GM19240 (cell line): ENCODE results near the gene IGHMBP2.
A peak's percentile ranks its signal among the peaks of the same experiment; 100 is the strongest.

Experiments
- DNase-seq: peaks from one replicate; pipeline ENCODE4 v3.0.0; 2011; ENCODE audit warnings: low spot score; ENCODE audit not compliant: insufficient read length

IGHMBP2 gene

DNA sequence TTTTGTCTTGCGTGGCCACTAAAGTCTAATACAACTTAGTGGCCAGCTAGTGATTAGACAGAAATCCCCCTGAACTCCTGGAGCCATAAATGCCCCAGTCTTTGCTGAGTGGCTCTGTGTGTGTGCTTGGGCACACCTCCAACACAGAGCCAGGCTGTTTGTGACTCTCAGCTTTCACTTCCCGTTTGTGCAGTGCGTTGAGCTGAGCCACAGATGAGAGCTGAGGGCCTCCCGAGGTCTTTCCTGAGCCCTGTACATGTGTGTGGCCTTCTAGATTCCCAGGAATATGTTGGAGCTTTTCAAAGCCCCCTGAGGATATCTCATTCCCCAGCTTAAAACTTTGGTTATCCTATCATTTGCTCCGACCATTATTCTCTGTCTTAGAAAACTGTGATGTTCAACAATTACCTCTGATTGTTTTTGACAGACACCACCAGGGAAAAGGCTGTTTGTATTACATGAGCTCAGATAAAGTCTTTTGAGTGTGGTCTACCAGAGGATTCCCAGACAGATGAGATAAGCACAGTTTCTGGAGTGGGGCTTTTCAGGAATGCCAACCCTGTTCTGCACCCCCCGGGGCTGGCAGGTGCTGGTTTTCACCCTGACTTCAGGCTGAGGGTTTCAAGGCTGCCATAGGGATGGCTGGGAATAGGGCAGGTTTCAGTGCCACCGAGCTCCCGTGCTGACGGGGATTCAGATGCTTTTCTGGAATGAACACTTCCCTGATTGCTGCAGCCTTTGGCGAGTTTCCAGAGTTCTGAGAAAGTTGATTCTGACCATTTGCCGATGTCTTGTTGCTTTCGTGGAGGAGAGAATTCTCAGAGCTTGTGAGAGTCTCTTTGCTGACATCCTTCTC lies 23.8 kb downstream of the IGHMBP2 start:
- peak; percentile 51 for DNase-seq

DNA sequence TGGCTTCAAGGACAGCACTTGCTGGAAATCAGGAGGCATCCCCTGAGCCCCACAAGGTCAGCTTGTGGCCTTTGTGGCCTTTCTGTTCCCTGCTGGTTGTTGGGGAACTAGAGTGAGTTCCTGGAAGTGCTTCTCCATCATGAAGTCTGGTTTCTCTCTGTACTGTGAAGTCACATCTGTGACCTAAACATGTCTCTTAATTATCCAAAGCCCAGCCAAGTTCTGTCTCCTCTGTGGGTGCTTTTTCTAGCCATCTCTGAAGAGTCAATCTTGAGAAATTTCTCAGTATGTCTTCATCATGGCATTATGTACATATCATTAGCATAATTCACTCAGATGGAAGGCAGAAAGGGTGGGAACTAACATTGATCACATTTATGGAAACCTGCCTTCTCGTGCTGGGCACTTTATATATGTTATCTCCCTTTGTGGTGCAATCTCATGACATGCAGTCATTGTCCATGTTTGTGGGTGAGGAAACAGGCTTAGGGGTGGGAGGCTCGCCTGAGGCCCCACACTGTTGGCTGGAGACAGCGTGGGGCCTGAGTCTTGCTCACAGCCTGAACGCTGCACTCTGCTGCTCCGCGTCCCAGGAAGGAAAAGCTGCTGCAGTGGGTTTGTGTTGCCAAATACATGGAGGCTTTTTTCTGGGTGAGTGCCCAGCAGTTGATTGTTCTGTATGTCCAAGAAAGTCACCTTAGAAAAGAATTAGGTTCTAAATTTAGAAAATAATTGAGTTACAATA lies 24.6 kb downstream of the IGHMBP2 start:
- no peak for DNase-seq

DNA sequence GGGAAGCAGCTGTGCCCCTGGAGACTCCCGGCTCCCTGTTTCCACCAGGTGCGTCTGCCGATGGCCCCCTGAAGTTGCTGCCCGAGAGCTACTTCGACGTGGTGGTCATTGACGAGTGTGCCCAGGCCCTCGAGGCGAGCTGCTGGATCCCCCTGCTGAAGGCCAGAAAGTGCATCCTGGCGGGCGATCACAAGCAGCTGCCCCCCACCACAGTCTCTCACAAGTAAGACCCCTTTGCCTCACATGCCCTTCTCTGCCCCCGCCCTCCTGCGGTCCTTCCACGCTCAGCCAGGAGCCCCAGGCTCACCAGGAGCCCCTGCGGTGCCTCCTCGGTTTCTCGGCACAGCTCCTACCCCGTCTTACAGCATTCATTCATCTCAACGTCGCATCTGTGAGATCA lies 25.4 kb downstream of the IGHMBP2 start:
- DNase-seq, result no peak

DNA sequence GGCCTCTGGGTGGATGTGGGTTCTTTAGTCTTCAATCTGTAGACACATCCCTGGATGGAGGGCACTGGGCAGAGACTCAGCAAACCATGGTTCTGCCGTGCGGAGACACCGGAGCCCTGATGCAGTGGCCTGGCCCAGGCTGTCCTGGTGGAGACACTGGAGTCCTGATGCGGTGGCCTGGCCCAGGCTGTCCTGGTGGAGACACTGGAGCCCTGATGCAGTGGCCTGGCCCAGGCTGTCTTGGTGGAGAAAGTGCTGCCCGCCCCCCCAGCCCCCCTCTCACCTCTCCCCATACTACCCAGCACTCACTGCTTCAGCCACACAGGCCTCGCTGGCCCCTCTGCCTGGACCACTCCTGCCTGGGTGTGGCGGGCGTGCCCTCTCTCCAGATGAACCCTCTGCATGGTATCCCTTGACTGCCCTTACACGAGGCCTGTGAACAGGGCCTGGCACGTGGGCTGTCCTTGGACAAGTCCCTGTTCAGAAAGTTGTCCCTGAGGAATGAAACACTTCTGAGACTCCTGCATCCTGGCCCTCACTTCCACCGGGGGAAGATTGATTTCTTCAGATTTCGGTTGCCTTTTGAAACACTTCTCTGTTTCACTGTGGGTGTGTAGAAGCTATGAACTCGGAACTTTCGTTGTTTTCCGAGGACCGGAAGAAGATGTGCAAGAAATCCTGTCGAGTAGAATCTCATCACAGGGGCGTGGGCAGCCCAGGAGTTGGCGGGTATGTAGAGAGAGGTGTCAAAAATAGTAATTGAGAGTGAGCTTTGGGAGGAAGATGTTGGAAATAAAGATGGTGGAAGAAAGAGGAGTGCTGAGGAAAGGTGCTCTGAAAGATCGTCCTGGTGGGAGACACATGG lies 26.2 kb downstream of the IGHMBP2 start:
- no peak for DNase-seq

DNA sequence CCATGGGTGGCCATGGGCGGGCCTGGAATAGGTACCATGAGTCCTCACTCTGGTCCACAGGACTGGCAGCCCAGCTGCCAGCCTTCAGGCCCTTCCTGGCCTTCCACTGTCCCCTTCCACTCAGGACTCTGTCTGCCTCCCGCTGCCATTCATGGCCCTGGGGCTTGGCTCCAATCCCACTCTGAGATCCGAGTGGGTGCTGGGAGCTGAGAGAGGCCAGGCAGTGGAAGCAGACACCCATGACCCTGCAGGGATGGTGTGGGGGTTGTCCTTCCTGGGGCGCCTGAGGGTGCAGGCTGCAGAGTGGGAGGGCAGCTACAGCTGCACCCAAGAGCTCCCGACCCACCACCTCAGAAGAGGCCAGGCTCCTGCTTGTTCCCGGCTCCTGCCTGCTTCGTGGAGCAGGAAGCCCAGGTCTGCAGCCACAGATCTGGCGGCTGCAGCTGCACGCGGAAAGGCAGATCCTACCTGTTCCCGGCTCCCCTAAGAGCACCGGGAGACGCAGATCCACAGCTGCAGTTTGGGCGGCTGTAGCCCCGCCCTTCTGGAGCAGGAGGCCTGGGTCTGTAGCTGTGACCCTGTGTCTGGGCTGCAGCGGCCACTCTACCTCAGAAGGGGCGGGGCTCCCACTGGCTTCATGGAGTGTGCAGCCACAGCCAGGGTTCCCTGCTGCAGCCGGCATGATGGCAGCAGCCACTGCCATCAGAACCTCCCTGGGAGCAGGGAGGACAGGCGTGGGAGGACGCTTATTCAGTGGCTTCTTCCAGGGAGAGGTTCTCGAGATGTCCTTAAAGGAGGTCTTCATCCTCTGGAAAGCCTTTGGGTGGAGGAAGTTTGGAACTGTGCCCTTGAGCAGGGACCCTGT lies 27.5 kb downstream of the IGHMBP2 start:
- no peak for DNase-seq

DNA sequence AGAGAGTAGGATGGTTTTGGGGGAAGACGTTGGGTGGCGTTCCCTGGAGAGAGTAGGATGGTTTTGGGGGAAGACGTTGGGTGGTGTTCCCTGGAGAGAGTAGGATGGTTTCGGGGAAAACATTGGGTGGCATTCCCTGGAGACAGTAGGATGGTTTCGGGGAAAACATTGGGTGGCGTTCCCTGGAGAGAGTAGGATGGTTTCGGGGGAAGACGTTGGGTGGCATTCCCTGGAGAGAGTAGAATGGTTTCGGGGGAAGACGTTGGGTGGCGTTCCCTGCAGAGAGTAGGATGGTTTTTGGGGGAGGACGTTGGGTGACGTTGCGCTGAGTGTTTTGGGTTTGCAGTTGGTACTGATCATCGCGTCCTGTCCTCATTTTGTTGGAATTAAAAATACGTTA lies 28.2 kb downstream of the IGHMBP2 start:
- no peak for DNase-seq

DNA sequence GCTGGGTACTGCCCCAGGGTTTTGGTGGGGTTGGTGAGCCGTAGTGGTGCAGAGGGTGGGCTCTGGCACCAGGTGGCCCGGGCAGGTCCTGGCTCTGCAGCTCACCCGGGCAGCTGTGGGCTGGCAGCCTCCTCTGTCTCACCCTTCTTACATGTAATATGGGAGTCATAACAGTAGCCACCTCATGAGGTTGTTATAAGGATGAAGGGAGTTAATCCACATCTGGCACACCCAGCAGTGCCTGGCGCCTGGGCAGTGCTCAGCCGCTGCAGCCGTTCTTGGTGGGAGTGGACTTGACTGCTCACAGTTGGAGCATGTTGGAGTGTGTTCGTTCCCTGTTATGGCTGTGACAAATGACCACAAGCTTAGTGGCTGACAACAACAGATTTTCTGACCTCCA lies 28.7 kb downstream of the IGHMBP2 start:
- DNase-seq, result no peak

DNA sequence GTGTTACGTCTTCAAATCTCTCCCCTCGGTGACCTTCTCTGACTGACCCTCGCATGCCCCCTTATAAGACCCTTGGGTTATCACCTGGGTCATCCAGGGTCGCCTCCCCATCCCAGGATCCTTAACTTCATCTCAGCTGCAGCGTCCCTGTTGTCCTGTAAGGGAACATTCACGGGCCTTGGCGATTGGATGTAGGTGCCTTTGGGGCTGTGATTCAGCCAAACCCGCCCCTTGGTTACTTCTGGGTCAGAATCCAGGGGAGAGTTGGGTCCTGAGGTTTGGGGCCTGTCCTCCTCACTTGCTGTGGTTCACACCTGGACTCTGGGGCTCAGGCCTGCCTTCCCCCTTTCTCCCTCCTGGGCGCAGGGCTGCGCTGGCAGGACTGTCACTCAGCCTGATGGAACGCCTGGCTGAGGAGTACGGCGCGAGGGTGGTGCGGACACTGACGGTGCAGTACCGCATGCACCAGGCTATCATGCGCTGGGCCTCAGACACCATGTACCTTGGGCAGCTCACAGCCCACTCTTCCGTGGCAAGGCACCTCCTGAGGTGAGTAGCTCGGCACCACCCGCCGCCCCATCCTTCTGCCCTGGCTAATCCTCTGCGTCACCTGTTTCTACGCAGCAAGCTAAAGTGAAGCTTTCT lies 29.4 kb downstream of the IGHMBP2 start:
- DNase-seq, result no peak

DNA sequence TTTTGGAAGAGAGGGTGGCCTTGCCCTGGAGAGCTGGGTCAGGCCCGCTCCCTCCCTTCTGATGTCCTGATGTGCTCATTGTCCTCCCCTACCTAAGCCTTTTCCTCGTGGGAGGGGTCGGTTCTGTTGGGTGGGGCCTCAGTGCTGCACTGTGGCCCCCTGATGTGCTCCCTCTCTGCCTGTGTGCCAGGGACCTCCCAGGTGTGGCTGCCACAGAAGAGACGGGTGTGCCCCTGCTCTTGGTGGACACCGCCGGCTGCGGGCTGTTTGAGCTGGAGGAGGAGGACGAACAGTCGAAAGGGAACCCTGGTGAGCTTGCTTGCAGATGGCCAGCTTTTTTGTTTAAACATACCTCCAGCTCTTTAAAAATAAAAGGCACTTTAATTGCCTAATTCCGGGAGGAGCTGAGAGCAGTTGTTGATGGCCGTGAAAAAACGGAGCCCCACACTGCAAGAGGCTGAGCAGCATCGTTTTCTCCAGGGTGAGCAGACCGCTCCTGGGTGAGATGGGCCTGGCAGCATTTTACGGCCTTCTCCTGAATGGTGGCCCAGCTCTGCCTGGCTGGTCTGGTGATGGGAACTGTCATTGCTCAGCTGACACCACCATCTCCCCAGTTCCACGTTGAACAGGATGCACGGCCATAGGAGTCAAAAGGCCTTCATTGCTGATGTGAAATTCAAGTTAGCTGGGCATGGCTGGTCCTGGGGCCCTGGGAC lies 30.1 kb downstream of the IGHMBP2 start:
- DNase-seq, result no peak

DNA sequence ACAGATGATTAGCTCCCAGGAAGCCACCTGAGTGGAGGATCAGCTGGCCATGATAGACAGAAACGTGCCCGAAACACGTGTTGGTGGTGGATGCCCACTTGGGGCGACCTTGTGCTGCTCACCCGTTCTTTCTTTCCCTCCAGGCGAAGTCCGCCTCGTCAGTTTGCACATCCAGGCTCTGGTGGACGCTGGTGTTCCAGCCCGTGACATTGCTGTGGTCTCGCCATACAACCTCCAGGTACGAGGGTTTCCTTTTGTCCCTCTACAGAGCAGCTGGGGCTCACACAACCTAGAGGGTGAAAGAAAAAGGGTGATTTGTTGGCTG lies 30.6 kb downstream of the IGHMBP2 start:
- DNase-seq, result no peak

DNA sequence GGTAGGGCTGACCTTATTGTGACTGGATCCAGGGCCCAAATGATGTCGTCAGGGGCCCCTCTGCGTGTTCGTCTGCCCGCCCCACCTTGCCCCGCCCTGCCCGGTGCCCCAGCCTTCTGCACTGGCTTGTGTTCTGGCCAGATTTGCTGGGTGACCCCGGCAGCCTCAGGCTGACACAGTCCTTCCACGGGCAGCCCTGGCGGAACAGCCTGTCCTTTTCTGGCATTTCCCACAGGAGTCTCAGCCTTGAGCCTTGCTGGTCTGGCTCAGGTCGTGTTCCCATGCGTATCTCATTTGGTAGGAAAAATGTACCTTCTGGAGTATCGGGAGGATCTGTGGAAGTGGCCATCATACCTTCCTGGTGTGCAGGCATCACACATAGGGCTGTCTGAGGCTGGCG lies 31.0 kb downstream of the IGHMBP2 start:
- no peak for DNase-seq

DNA sequence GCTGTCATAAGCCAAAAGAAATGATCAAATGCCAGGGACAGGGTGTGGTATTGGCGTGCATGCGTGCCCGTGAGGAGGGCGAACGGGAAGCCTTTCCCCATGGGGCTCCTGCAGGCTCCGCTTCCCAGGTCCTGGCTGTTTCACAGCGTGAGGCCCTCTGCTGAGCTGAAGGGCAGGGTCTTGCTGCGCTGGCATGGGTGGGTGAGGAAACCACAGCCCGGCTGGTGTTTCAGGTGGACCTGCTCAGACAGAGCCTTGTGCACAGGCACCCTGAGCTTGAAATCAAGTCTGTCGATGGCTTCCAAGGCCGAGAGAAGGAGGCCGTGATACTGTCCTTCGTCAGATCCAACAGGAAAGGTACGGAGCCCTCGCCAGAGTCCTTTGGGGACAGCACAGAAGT lies 31.4 kb downstream of the IGHMBP2 start:
- DNase-seq, result no peak

DNA sequence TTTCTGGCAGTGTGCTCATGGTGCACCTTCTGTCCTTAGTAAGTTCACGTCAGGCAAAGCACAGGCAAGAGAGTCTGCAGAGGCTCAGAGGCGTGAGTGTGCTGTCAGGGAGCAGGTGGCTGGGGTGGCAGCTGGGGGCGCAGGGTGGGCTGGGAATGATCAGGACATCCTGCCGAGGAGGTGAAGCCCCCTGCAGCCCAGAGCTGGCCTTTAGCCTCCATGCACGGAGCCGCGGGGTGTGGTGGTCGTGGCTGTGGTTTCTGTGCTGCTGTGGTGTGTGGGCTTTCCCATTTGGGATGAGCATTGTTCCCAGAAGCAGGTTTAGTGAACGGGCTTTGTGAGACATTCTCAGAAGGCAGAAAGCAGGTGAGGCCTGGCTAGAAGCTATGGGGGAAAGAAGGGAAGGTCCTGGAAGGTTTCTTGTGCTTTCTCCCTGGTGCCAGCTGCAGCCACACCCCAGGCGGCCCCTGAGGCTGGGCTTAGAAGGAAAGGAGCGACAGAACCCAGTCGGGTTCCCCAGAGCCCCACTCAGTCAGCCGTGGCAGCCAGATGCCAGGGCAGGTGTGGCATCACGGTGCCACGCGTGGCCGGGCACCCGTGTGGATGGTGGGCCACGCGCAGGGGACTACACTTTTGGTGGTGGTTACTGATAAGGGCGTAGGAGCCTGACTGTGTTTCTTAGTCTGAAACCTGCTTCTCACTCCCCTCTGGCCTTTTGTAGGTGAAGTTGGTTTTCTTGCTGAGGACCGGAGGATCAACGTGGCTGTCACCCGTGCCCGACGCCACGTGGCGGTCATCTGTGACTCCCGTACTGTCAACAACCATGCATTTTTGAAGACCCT lies 32.0 kb downstream of the IGHMBP2 start:
- DNase-seq, result no peak

DNA sequence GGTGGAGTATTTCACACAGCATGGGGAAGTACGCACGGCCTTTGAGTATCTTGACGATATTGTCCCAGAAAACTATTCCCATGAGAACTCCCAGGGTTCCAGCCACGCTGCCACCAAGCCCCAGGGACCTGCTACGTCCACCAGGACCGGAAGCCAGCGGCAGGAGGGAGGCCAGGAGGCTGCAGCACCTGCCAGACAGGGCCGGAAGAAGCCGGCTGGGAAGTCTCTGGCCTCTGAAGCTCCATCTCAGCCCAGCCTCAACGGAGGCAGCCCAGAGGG lies 32.6 kb downstream of the IGHMBP2 start:
- no peak for DNase-seq

DNA sequence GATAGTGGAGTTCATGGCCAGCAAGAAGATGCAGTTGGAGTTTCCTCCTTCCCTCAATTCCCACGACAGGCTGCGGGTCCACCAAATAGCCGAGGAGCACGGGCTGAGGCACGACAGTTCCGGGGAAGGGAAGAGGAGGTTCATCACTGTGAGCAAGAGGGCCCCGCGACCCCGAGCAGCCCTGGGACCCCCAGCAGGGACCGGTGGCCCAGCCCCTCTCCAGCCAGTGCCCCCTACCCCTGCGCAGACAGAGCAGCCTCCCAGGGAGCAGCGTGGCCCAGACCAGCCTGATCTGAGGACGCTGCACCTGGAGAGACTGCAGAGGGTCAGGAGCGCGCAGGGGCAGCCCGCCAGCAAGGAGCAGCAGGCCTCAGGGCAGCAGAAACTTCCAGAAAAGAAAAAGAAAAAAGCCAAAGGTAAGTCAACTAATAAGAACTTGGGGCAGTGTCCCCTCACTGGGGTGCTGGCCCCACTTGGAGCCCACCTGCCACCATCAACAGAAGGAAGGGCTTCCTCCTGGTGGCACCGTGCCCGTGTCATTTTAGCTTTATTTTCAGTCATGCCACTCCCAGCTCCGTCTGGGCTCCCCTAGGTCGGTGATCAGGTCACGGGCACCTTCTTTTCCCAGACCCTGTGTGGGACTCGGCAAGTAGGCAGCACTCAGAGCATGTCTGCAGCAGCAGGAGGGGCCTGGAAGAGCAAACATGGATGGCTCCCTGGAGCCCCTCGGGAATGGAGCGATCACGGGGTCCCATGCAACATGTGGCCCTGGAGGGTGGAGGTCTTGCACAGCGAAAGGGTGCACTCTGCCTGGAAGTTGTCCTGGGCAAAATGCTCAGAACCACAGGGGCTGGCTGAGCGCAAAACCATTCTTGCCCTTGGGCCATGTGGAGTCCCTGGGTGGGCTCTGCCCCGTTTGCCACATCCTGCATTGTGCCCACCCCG lies 33.3 kb downstream of the IGHMBP2 start:
- no peak for DNase-seq

DNA sequence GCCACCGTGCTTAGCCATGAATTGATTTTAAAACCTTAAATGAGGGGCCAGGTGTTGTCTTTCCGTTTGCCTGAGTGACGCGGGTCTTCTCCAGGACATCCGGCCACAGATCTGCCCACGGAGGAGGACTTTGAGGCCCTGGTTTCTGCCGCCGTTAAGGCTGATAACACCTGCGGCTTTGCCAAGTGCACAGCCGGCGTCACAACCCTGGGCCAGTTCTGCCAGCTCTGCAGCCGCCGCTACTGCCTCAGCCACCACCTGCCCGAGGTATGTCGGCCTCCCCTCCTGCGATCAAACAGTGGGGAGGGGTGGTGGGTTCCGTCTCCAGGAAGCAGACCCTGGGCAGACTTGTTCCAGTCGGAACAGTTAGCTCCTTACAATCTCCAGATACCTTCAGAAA lies 34.4 kb downstream of the IGHMBP2 start:
- no peak for DNase-seq

DNA sequence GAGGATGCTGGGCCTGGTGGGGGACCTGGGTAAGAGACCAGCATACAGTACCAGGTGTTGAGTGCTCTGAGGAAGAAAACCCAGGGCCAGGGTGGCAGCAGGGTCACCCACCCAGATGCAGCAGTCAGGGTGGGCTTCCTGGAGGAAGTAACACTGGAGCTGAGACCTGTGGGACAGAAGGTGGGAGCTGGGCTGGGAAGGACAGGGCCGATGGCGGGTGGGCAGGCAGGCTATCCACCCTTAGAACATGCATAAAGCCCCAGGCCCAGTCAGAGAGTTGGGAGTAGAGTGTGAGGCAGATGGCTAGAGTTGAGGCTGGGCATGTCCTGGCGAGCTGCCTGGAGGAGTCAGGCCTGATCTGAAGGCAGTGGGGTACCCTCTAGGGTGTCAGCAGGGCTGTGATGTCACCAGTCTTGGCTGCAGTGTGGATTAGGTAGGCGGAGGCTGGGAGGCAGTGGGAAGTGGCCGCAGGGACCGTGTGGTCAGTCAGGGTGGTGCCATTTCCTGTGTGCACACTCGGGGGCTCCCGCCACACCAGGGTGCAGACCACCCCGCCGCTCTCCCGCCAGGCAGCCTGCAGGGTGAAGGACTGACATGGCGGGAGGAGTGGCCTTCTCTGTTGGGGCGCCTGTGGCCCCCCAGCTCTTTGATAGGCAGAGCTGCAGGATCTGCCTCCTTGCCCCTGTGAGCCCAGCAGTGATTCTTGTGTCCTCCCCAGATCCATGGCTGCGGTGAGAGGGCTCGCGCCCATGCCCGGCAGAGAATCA lies 35.3 kb downstream of the IGHMBP2 start:
- DNase-seq, result no peak
